GM12878 (cell line): ENCODE measurements around the gene DISC1. TPM values are rescaled to one million over a fixed set of nuclear protein-coding genes. Genes with fewer than 3 reads are reported as not detected.

ENCODE experiments used
- ATAC-seq: fragments of 200-7000 bp; cut with Tn5 transposase; 3 replicates; pipeline ENCODE4 v1.9.1; 2020; ENCODE audit warnings: mild to moderate bottlenecking, moderate library complexity
- BruUV-seq: library from RNA; stranded (reverse); fragments of 400-500 nt; replicated peaks from 2 replicates; lab custom pipeline; 2021; lab: Mats Ljungman, UMichigan
- CTCF ChIA-PET: fragments of 300-600 bp; sonication (Branson Sonifier 250); formaldehyde crosslinking; extraction: SDS; loops from one replicate; lab custom pipeline; 2021; ENCODE audit warnings: inconsistent platforms; lab: Yijun Ruan, JAX
- POLR2A ChIA-PET: fragments of 350-600 bp; formaldehyde crosslinking; extraction: SDS; loops from one replicate; lab custom pipeline; 2021; ENCODE audit warnings: inconsistent platforms; lab: Charles Lee
- RAD21 ChIA-PET: fragments of 300-600 bp; sonication (Branson Sonifier 250); formaldehyde crosslinking; loops from one replicate; lab custom pipeline; 2023; ENCODE audit warnings: antibody characterized with exemption; ENCODE audit not compliant: unreplicated experiment; lab: Charles Lee
- SMC1A ChIA-PET: fragments of 300-600 bp; sonication (Branson Sonifier 250); formaldehyde crosslinking; loops from one replicate; lab custom pipeline; 2023; ENCODE audit not compliant: unreplicated experiment, uncharacterized antibody; lab: Charles Lee
- DNase-seq: peaks from one replicate; pipeline ENCODE4 v3.0.0-alpha.2; 2011; ENCODE audit warnings: low read depth, low spot score
- FAIRE-seq: peaks from 3 replicates; lab custom pipeline; 2011; peaks lifted over from hg19 to GRCh38; lab: Jason Lieb, UNC
- H2AFZ ChIP-seq: 2 replicates; pipeline ENCODE4 v1.6.0; 2011; ENCODE audit warnings: low read depth, low read length, control low read depth; ENCODE audit not compliant: control insufficient read depth
- H3K27ac ChIP-seq: 2 replicates; pipeline ENCODE4 v1.5.1; 2011; ENCODE audit warnings: control low read depth; ENCODE audit not compliant: control insufficient read depth, insufficient read depth
- H3K27me3 ChIP-seq, 2 experiments: replicated peaks in 1 of 2; 2 replicates each; pipeline versions ENCODE4 v1.6.0 to v1.6.1; 2011; ENCODE audit warnings: low read length in 1 of 2; ENCODE audit not compliant: control insufficient read depth in 2 of 2, insufficient read depth in 2 of 2
- H3K36me3 ChIP-seq, 2 experiments: 2 replicates each; pipeline ENCODE4 v1.5.1; 2011; ENCODE audit warnings: low read length in 1 of 2; ENCODE audit not compliant: control insufficient read depth in 2 of 2, insufficient read depth in 2 of 2
- H3K4me1 ChIP-seq: 2 replicates; pipeline ENCODE4 v1.6.1; 2011; ENCODE audit warnings: mild to moderate bottlenecking, low read length, moderate library complexity, mixed read lengths; ENCODE audit not compliant: control insufficient read depth, insufficient read depth
- H3K4me2 ChIP-seq: 2 replicates; pipeline ENCODE4 v1.6.0; 2011; ENCODE audit warnings: control low read depth; ENCODE audit not compliant: control insufficient read depth, insufficient read depth
- H3K4me3 ChIP-seq: fragments of 200-600 bp; sonication (generic); 2 replicates; pipeline ENCODE4 v1.5.1; 2016
- H3K79me2 ChIP-seq: 2 replicates; pipeline ENCODE4 v1.6.0; 2011; ENCODE audit warnings: low read length; ENCODE audit not compliant: control insufficient read depth, insufficient read depth
- H3K9ac ChIP-seq: 2 replicates; pipeline ENCODE4 v1.8.0; 2011; ENCODE audit warnings: low read length, control low read depth, mixed read lengths; ENCODE audit not compliant: control insufficient read depth, insufficient read depth
- H3K9me3 ChIP-seq: replicated peaks from 3 replicates; pipeline ENCODE4 v1.5.1; 2011; ENCODE audit warnings: mild to moderate bottlenecking, low read length; ENCODE audit not compliant: control insufficient read depth, insufficient read depth
- H4K20me1 ChIP-seq: 2 replicates; pipeline ENCODE4 v1.6.0; 2011; ENCODE audit not compliant: control insufficient read depth, insufficient read depth
- BACH1 ChIP-seq: fragments of 450-650 bp; IDR thresholded peaks from 2 replicates; pipeline ENCODE4 v1.6.1; 2017; ENCODE audit warnings: mild to moderate bottlenecking, borderline replicate concordance
- BCLAF1 ChIP-seq: fragments of 450-650 bp; IDR thresholded peaks from 2 replicates; pipeline ENCODE4 v1.6.1; 2017; ENCODE audit warnings: antibody characterized with exemption, mild to moderate bottlenecking, moderate library complexity
- CHD2 ChIP-seq: IDR thresholded peaks from 2 replicates; pipeline ENCODE4 v1.6.1; 2011; ENCODE audit warnings: low read depth, low read length, improper control_type of control experiment, borderline replicate concordance
- DPF2 ChIP-seq: fragments of 450-650 bp; IDR thresholded peaks from 2 replicates; pipeline ENCODE4 v1.6.1; 2017; ENCODE audit warnings: mild to moderate bottlenecking
- POLR2A ChIP-seq: IDR thresholded peaks from 2 replicates; pipeline ENCODE4 v1.6.1; 2011; ENCODE audit warnings: low read depth, mild to moderate bottlenecking, low read length
- ZNF207 ChIP-seq: fragments of 450-650 bp; IDR thresholded peaks from 2 replicates; pipeline ENCODE4 v1.6.1; 2014; ENCODE audit warnings: antibody characterized with exemption, mild to moderate bottlenecking, borderline replicate concordance
- WGBS: methylation state at CpG from one replicate; pipeline ENCODE4 v1.1.6; 2016; ENCODE audit warnings: low lambda C conversion rate; ENCODE audit not compliant: insufficient replicate concordance, insufficient coverage; ENCODE audit errors: missing lambda C conversion rate; 5-methylcytosine and 5-hydroxymethylcytosine counted together
- in situ Hi-C: fragments of 300-500 bp; cut with MboI; formaldehyde crosslinking; loops from 9 replicates; pipeline ENCODE4 v1.14.3; 2018; ENCODE audit warnings: mixed read lengths
- intact Hi-C: fragments of 100-400 bp; cut with micrococcal nuclease; formaldehyde crosslinking; loops from one replicate; pipeline ENCODE4 v1.14.2; 2022; ENCODE audit not compliant: unreplicated experiment
- polyA plus RNA-seq, 11 experiments: library from polyadenylated mRNA; depleted of rRNA in 4 of 11; unstranded in 6 of 11; stranded (reverse) in 5 of 11; fragments of >200 nt; fragmentation: Nextera tagmentation in 4 of 11; fragmentation: Illumina TruSeq in 1 of 11; extraction: Ambion mirVana in 4 of 11; extraction: Trizol in 1 of 11; gene quantifications; 1 replicate in 1 of 11; 2 replicates in 10 of 11; pipeline versions ENCODE4 v1.2.1 to v1.2.3, GENCODE V29; 2011 to 2016; ENCODE audit warnings: inconsistent platforms in 2 of 11, missing spikeins in 2 of 11, low read depth in 1 of 11
- total RNA-seq, 4 experiments: library from RNA; depleted of rRNA in 3 of 4; stranded (reverse); fragments of >200 nt in 3 of 4; fragmentation: Illumina TruSeq in 1 of 4; extraction: Trizol in 1 of 4; gene quantifications; 2 replicates each; pipeline versions ENCODE4 v1.2.1 to v1.2.3, GENCODE V29; 2013 to 2021
- TF ChIP-seq, protein P1 (sequence below): IDR thresholded peaks from 2 replicates; pipeline ENCODE4 v1.6.1; 2012; ENCODE audit warnings: improper control_type of control experiment, low read depth, low read length; ENCODE audit not compliant: insufficient replicate concordance

DISC1 gene
- total and polyA plus RNA-seq, 10 of the 15 experiments (the other 5 are each of a cell fraction or from before 2014, with no cell fraction given), result 0.05 to 0.72 (median 0.19) TPM; not detected in 1

GRCh38 chr1:231981675-231982074 is 355.1 kb downstream of the DISC1 start:
- TF ChIP-seq ZNF207, result no peak
- TF ChIP-seq, all 136 proteins: peak for 0
- no peak for DNase-seq
- ATAC-seq, result no peak
- no TSS peak for BruUV-seq
- intact Hi-C loops, result no loop called here
- in situ Hi-C loops, result no loop called here
- ChIA-PET SMC1A (interaction anchor here (0.7 kb wide), 1 partner anchor 250 kb away, joined by 3 read pairs; no protein-coding TSS in a partner anchor), RAD21 (no interaction called here), POLR2A (no interaction called here), CTCF (no interaction called here)
- Histone ChIP-seq H3K4me3 (no peak overlapping the region), H3K4me2 (no peak overlapping the region), H3K79me2 (no peaks in the 10 kb centered on the region), H3K36me3 (no peaks in the 10 kb centered on the region), H3K27ac (no peak overlapping the region), H3K9ac (no peak overlapping the region), H2AFZ (no peak overlapping the region), H3K9me3 (no peaks in the 10 kb centered on the region), H3K4me1 (no peaks in the 10 kb centered on the region), H4K20me1 (no peaks in the 10 kb centered on the region), H3K27me3 (no peaks in the 10 kb centered on the region)
- FAIRE-seq, result no peak
- 31% methylated on average over 4 of the region's 4 CpGs for WGBS

GRCh38 chr1:231982871-231983587 is 356.4 kb downstream of the DISC1 start:
- intact Hi-C loops, result no loop called here
- H3K9me3 ChIP-seq, result no peaks in the 10 kb centered on the region
- no peak overlapping the region for H3K4me2 ChIP-seq
- H3K27me3 ChIP-seq, result no peaks in the 10 kb centered on the region
- H3K36me3 ChIP-seq, result no peaks in the 10 kb centered on the region
- ChIA-PET SMC1A (no interaction called here), RAD21 (no interaction called here), CTCF (no interaction called here), POLR2A (no interaction called here)
- no TSS peak for BruUV-seq
- FAIRE-seq (no peak), DNase-seq (no peak), ATAC-seq (no peak)
- no peaks in the 10 kb centered on the region for H3K79me2 ChIP-seq
- 58% methylated on average over 3 of the region's 5 CpGs for WGBS
- no peaks in the 10 kb centered on the region for H4K20me1 ChIP-seq
- H3K4me1 ChIP-seq, result no peaks in the 10 kb centered on the region
- in situ Hi-C loops, result no loop called here
- H2AFZ ChIP-seq, result no peak overlapping the region
- H3K27ac ChIP-seq, result no peak overlapping the region
- H3K4me3 ChIP-seq, result no peak overlapping the region
- no peak overlapping the region for H3K9ac ChIP-seq
- TF ChIP-seq CHD2 (no peak), DPF2 (no peak), BACH1 (no peak), POLR2A (no peak), BCLAF1 (no peak)
- TF ChIP-seq, protein P1, sequence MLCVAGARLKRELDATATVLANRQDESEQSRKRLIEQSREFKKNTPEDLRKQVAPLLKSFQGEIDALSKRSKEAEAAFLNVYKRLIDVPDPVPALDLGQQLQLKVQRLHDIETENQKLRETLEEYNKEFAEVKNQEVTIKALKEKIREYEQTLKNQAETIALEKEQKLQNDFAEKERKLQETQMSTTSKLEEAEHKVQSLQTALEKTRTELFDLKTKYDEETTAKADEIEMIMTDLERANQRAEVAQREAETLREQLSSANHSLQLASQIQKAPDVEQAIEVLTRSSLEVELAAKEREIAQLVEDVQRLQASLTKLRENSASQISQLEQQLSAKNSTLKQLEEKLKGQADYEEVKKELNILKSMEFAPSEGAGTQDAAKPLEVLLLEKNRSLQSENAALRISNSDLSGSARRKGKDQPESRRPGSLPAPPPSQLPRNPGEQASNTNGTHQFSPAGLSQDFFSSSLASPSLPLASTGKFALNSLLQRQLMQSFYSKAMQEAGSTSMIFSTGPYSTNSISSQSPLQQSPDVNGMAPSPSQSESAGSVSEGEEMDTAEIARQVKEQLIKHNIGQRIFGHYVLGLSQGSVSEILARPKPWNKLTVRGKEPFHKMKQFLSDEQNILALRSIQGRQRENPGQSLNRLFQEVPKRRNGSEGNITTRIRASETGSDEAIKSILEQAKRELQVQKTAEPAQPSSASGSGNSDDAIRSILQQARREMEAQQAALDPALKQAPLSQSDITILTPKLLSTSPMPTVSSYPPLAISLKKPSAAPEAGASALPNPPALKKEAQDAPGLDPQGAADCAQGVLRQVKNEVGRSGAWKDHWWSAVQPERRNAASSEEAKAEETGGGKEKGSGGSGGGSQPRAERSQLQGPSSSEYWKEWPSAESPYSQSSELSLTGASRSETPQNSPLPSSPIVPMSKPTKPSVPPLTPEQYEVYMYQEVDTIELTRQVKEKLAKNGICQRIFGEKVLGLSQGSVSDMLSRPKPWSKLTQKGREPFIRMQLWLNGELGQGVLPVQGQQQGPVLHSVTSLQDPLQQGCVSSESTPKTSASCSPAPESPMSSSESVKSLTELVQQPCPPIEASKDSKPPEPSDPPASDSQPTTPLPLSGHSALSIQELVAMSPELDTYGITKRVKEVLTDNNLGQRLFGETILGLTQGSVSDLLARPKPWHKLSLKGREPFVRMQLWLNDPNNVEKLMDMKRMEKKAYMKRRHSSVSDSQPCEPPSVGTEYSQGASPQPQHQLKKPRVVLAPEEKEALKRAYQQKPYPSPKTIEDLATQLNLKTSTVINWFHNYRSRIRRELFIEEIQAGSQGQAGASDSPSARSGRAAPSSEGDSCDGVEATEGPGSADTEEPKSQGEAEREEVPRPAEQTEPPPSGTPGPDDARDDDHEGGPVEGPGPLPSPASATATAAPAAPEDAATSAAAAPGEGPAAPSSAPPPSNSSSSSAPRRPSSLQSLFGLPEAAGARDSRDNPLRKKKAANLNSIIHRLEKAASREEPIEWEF, result no peak
